Tibial artery (tissue), 4 donors: Measurements from ENCODE around the gene STK24.

ENCODE experiments used
- DNase-seq, 2 donors: peaks; one replicate each; pipeline ENCODE4 v3.0.0-alpha.2; 2019
- H3K27ac ChIP-seq, 2 donors: fragments of 200-600 bp; sonication (generic) in 1 of 2; 1 replicate in 1 of 2; 2 replicates in 1 of 2; pipeline ENCODE4 v1.5.1; 2018 to 2019; ENCODE audit warnings: mild to moderate bottlenecking in 1 of 2
- H3K27me3 ChIP-seq, 2 donors: fragments of 200-600 bp; sonication (generic) in 1 of 2; one replicate each; pipeline versions ENCODE4 v1.5.1 to v1.6.0; 2016 to 2019
- H3K36me3 ChIP-seq, 3 donors: fragments of 200-600 bp; sonication (generic) in 2 of 3; one replicate each; pipeline ENCODE4 v1.5.1; 2016 to 2019; ENCODE audit warnings: mild to moderate bottlenecking in 2 of 3
- H3K4me1 ChIP-seq, 4 donors: fragments of 200-600 bp; sonication (generic) in 2 of 4; 1 replicate in 3 of 4; 2 replicates in 1 of 4; pipeline ENCODE4 v1.5.1; 2016 to 2019
- H3K4me3 ChIP-seq, 2 donors: fragments of 200-600 bp; sonication (generic) in 1 of 2; 1 replicate in 1 of 2; 2 replicates in 1 of 2; pipeline ENCODE4 v1.5.1; 2018 to 2019; ENCODE audit warnings: mild to moderate bottlenecking in 2 of 2
- H3K9me3 ChIP-seq, 3 donors: fragments of 200-600 bp; sonication (generic) in 1 of 3; one replicate each; pipeline ENCODE4 v1.5.1; 2016 to 2019
- CTCF ChIP-seq, 2 experiments: fragments of 200-600 bp in 1 of 2; fragments of 450-650 bp in 1 of 2; IDR thresholded peaks; one replicate each; pipeline ENCODE4 v1.5.1; 2017 to 2019; ENCODE audit warnings: antibody characterized with exemption in 2 of 2, mild to moderate bottlenecking in 1 of 2, moderate library complexity in 1 of 2
- intact Hi-C: fragments of 100-400 bp; cut with DNase I; formaldehyde crosslinking; loops from one replicate; pipeline ENCODE4 v1.15.0; 2023; ENCODE audit warnings: low total_unique reads

The STK24 gene

GRCh38 chr13:98527526-98527925 is 49.4 kb downstream of the STK24 start:
- Histone ChIP-seq H3K4me3 (no peak overlapping the region), H3K4me1 (peaks cover 0 to 61% (median 35%) of the 10 kb centered on the region in 4 donors), H3K27me3 (no peaks in the 10 kb centered on the region), H3K36me3 (no peaks in the 10 kb centered on the region), H3K27ac (no peak overlapping the region), H3K9me3 (no peaks in the 10 kb centered on the region)
- TF ChIP-seq CTCF (IDR thresholded peaks at IDR 0.05), result no peak
- intact Hi-C loops, result no loop called here
- no peak for DNase-seq

- no peak overlapping the region for H3K27ac ChIP-seq
- H3K36me3 ChIP-seq, result no peaks in the 10 kb centered on the region
- no peak for TF ChIP-seq CTCF (IDR thresholded peaks at IDR 0.05)
- H3K9me3 ChIP-seq, result no peaks in the 10 kb centered on the region
- intact Hi-C loops, result no loop called here
- peaks cover 0 to 74% (median 40%) of the 10 kb centered on the region in 4 donors for H3K4me1 ChIP-seq
- H3K4me3 ChIP-seq, result no peak overlapping the region
- no peaks in the 10 kb centered on the region for H3K27me3 ChIP-seq
- no peak for DNase-seq
Measured at GRCh38 chr13:98526182-98526512, 50.8 kb downstream of the STK24 start.

- no peak for DNase-seq
- no peaks in the 10 kb centered on the region for H3K27me3 ChIP-seq
- no peak overlapping the region for H3K27ac ChIP-seq
- H3K36me3 ChIP-seq, result no peaks in the 10 kb centered on the region
- no peak for TF ChIP-seq CTCF (IDR thresholded peaks at IDR 0.05)
- no peak overlapping the region for H3K4me3 ChIP-seq
- no peaks in the 10 kb centered on the region for H3K9me3 ChIP-seq
- peaks cover 0 to 78% (median 39%) of the 10 kb centered on the region in 4 donors for H3K4me1 ChIP-seq
- intact Hi-C loops, result no loop called here
Measured at GRCh38 chr13:98525456-98526181, 51.3 kb downstream of the STK24 start.

GRCh38 chr13:98524793-98525192 is 52.1 kb downstream of the STK24 start:
- DNase-seq, result no peak
- no peaks in the 10 kb centered on the region for H3K27me3 ChIP-seq
- no peaks in the 10 kb centered on the region for H3K9me3 ChIP-seq
- TF ChIP-seq CTCF (IDR thresholded peaks at IDR 0.05), result no peak
- intact Hi-C loops, result no loop called here
- H3K36me3 ChIP-seq, result no peaks in the 10 kb centered on the region
- H3K27ac ChIP-seq, result no peak overlapping the region
- H3K4me3 ChIP-seq, result no peak overlapping the region
- H3K4me1 ChIP-seq, result peaks cover 0 to 85% (median 38%) of the 10 kb centered on the region in 4 donors

GRCh38 chr13:98524391-98524790 is 52.5 kb downstream of the STK24 start:
- H3K4me3 ChIP-seq, result no peak overlapping the region
- intact Hi-C loops, result no loop called here
- H3K4me1 ChIP-seq, result peaks cover 0 to 85% (median 38%) of the 10 kb centered on the region in 4 donors
- no peak for DNase-seq
- no peaks in the 10 kb centered on the region for H3K36me3 ChIP-seq
- no peaks in the 10 kb centered on the region for H3K9me3 ChIP-seq
- no peak for TF ChIP-seq CTCF (IDR thresholded peaks at IDR 0.05)
- H3K27ac ChIP-seq, result no peak overlapping the region
- H3K27me3 ChIP-seq, result no peaks in the 10 kb centered on the region
